Melanocyte of skin (primary cell): Measurements from ENCODE around the gene TGFB2. TPM values are rescaled to one million over a fixed set of nuclear protein-coding genes. Genes with fewer than 3 reads are reported as not detected.

Experiments
- small RNA-seq, 2 donors: library from RNA; depleted of rRNA; stranded (forward); fragments of <200 nt; gene quantifications; one replicate each; pipeline ENCODE3, GENCODE V24; 2012
- total RNA-seq, 2 donors: library from RNA; depleted of rRNA; stranded (reverse); fragments of >200 nt; gene quantifications; 2 replicates each; pipeline ENCODE4 v1.2.3, GENCODE V29; 2012

TGFB2 gene
- total RNA-seq: 1 to 10 TPM; 1.7 to 5.5 TPM

GRCh38 chr1:218344814-218345672 lies at the start of gene TGFB2:
Gene TGFB2 (plus strand): TSS chr1:218345336. CDS start chr1:218346702, 1,366 bp downstream.

Small RNA genes lying within 50 kb of the gene (small RNA-seq; reads per million reads assigned to genes)
- 0 reads per million in 2 donors for gene AC096638.1

Other genes starting within 250 kb of the TGFB2 start
- 1 to 10 TPM; 4.5 to 6.7 TPM for gene RRP15, start 60.0 kb upstream of the TGFB2 start, total RNA-seq